Measurements from ENCODE around the gene PAPOLA. TPM values are rescaled to one million over a fixed set of nuclear protein-coding genes. Genes with fewer than 3 reads are reported as not detected.

Gene PAPOLA
- total and polyA plus RNA-seq, 2 of the 4 experiments (the other 2 are of a cell fraction) = 73.8 to 128 TPM

DNA sequence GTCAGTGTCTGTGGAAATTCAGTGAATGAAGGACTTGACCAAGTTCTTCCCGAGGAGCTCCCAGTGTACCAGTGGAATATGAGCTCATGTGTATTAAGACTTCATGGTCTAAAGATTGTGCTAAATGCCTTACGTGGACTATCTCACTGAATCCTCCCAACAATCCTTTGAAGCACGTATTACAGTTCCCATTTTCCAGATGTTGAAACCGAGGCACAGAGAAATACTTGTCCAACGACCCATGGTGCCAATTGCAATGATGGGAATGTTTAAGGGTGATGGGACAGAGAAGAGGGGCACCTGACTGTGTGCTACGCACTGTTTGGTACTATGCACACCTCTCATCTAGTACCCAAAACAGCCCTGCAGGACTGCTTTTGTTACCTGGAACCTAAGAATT is 77.2 kb downstream of the PAPOLA start:
- dilution Hi-C loops (cut with HindIII; ENCODE audit: low sequenced_read_pairs, unreplicated experiment) (no loop called here), intact Hi-C loops (cut with micrococcal nuclease) (no loop called here), in situ Hi-C loops (cut with MboI; ENCODE audit: low sequenced_read_pairs) (no loop called here)
- Histone ChIP-seq H3K9ac (ENCODE audit: low read depth, low read length) (no peak overlapping the region), H2BK120ac (ENCODE audit: low read depth, low read length) (no peak overlapping the region), H3K27me3 (ENCODE audit: control insufficient read depth, insufficient read depth, low read length) (peaks cover 19% of the 10 kb centered on the region), H3K79me1 (ENCODE audit: low read depth in 1 of 2, low read length in 2 of 2) (no peaks in the 10 kb centered on the region), H2BK15ac (ENCODE audit: low read depth, low read length) (no peak overlapping the region), H2BK20ac (ENCODE audit: low read depth, low read length) (no peak overlapping the region), H4K20me1 (ENCODE audit: insufficient read depth, low read length) (no peaks in the 10 kb centered on the region), H3K4me3 (ENCODE audit: insufficient read depth, low read depth, low read length) (no peak overlapping the region), H3K14ac (replicated peaks; ENCODE audit: low read depth, low read length) (no peak overlapping the region), H3K23ac (ENCODE audit: low read depth, low read length) (no peak overlapping the region), H3K4me1 (ENCODE audit: control insufficient read depth, insufficient read depth, low read length) (peaks cover 2% of the 10 kb centered on the region; the same call in 1 of the 2 replicates), H4K8ac (ENCODE audit: low read depth in 2 of 2, low read length in 2 of 2) (no peak overlapping the region), H3K18ac (ENCODE audit: low read depth, low read length) (no peak overlapping the region), H3K27ac (ENCODE audit: insufficient read depth, low read length) (no peak overlapping the region), H3K36me3 (ENCODE audit: control insufficient read depth, insufficient read depth, low read length) (no peaks in the 10 kb centered on the region), H2AK5ac (ENCODE audit: low read depth, low read length) (no peak overlapping the region), H3K9me3 (ENCODE audit: control insufficient read depth, insufficient read depth, low read length) (no peaks in the 10 kb centered on the region), H3K4ac (ENCODE audit: low read depth, low read length) (no peak overlapping the region), H3K56ac (ENCODE audit: extremely low read depth, insufficient read depth, low read length) (no peak overlapping the region), H3K9me1 (ENCODE audit: insufficient read depth, low read length) (peaks cover 2% of the 10 kb centered on the region; the same call in 1 of the 2 replicates), H4K91ac (ENCODE audit: insufficient read depth, low read depth, low read length) (no peak overlapping the region), H2AK9ac (replicated peaks; ENCODE audit: low read depth, low read length, poor library complexity) (no peak overlapping the region), H4K5ac (ENCODE audit: low read depth, low read length) (no peak overlapping the region), H3K4me2 (ENCODE audit: low read depth, low read length) (no peak overlapping the region), H2BK5ac (ENCODE audit: low read depth, low read length, poor library complexity, severe bottlenecking) (no peak overlapping the region), H2AFZ (replicated peaks; ENCODE audit: low read length, poor library complexity) (no peak overlapping the region)
- no CpG with 5 or more reads among the region's 6 CpGs for WGBS, 2 experiments (ENCODE audit: extremely low coverage in 2 of 2, insufficient read length in 1 of 2)
- BruUV-seq (replicated peaks) = no TSS peak
- ChIA-PET CTCF (interaction anchor here (0.6 to 1.1 kb wide), 2 partner anchors 12 to 303 kb away, joined by 3 to 4 read pairs; no protein-coding TSS in a partner anchor), POLR2A (ENCODE audit: unreplicated experiment) (no interaction called here)
- TF ChIP-seq CHD1 (IDR thresholded peaks at IDR 0.05; ENCODE audit: low read depth, low read length) (no peak), POLR2A (IDR thresholded peaks at IDR 0.05; ENCODE audit: low read depth, low read length) (no peak), RFX5 (IDR thresholded peaks at IDR 0.05; ENCODE audit: low read depth, low read length) (no peak), SMC3 (IDR thresholded peaks at IDR 0.05; ENCODE audit: low read depth, low read length) (no peak), RAD21 (IDR thresholded peaks at IDR 0.05; ENCODE audit: low read length) (no peak), MAZ (IDR thresholded peaks at IDR 0.05; ENCODE audit: borderline replicate concordance, low read depth, low read length) (no peak), USF2 (IDR thresholded peaks at IDR 0.05; ENCODE audit: low read depth, low read length) (no peak)
- ATAC-seq (ENCODE audit: low read depth) = no peak
- no peak for DNase-seq

All from IMR-90 (cell line).